T-helper 9 cell (primary cell): ENCODE data around the gene HS3ST4.
"Not testable (repeated sequence)": the region's sequence is repeated elsewhere in the genome, so short reads cannot be mapped to it uniquely, and the experiment has no call there.

Source experiments
- DNase-seq: peaks from one replicate; pipeline ENCODE4 v3.0.0-alpha.2; 2020

Gene HS3ST4

DNA sequence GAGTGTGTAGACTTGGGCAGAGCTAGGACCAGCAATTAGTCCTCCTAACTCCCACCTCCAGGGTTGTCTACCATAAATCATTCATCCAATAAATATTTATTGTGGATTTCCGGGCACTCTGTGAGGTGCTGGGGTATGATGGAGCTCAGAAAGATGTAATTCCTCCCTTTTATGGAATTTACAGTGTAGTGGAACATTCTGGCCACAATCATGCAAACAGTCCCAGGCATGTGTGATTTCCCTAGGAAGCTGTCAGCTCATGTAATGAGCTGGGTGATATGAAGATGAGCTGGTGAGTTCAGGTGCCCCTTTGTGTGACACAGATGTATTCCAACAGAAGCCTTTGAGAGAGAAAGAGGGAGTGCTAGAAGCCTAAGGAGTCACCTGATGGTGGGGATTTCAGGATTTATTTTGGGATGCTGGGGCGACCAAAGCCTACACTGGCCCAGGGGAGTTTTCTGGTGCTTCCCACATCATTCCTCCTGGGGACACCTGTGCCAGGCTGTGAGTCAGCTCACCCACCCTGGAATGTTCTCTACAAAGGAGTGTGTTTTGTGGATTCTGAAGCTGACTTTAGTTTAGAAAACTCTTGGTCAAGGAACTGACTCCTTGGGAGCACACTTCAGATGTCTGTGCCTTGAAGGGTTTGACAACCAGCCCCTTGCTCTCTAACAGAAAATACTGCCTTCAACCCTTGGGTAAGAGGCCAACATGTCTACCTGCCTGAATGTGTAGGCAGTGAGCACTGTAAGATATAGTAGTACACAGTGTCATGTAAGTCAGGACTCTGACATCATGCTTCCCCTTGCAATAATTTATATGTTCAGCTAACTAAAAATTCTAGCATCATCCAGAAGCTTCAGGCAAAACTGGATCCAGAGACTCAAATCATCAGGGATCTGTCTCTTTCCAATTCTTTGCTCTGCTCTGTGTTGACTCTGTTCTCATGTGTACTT, 42.9 kb downstream of the HS3ST4 start:
- no peak for DNase-seq

DNA sequence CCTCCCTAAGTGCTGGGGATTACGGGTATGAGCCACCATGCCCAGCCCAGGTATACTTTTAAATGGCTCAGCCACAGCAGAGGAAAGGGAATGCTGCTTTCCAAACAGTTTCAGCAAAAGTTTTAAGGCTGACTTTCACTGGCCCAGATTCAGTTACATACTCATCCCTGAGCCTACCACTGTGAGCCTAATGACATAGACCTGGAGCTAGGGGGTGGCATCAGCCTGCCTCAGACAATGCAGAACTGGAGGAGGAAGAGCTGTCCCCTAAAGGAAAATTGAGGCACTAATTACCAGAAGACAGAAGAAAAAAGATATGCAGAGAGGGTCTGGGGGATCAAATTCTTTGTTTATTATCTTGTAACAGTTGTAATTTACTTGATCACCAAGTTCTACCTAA, 43.9 kb downstream of the HS3ST4 start:
- no peak for DNase-seq

DNA sequence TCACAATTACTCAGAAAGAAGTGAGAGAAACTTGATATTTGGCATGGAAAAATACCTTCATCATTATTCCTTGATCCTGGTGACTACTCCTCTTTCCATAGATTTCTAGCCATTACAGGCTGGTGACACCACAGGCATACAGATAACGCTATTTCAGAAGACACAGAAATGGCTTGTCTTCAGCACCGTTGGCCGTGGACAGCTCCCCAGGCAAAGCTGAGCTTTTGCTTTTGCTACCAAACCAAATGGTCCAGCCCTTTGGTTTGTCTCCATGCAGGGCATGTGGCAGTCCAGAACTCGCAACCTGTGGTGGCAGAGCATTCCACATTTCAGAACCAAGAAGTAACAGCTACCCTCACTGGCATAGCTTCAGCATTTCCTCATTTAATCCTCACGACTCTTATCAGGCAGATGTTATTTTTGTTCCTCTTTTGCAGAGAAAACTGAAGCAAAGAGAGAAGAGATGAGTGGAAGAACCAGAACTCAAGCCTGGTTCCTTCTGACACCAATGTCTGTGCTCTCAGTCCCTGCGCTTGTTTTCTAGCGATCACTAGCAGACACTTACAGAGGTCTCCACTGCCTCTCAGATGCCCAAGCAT, 55.5 kb downstream of the HS3ST4 start:
- DNase-seq: no peak

DNA sequence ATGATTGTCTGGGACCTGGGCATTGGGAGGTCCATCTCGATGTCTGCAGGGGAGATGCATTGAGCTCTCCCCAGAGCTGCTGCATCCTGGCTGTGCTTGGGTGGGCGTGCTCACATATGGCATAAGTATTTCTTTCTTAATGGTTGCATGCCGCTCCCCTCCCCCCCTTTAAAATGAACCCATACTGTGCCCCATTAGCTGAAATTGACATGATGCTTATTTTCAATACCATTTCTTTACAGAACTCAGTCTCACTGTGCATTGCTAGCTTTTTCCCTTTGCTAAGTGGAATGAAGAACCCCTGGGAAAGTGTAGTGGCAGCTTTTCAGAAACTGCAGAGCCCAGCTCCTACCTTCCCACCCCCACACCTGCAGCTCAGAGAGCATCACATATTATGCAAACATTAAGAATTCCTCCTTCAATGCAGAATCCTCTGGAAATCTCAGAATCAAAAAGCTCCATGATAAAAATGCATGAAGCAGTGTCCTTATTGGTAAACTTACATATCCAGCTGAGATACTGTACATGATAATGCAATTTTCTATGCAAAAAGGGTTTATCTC, 56.4 kb downstream of the HS3ST4 start:
- no peak for DNase-seq

DNA sequence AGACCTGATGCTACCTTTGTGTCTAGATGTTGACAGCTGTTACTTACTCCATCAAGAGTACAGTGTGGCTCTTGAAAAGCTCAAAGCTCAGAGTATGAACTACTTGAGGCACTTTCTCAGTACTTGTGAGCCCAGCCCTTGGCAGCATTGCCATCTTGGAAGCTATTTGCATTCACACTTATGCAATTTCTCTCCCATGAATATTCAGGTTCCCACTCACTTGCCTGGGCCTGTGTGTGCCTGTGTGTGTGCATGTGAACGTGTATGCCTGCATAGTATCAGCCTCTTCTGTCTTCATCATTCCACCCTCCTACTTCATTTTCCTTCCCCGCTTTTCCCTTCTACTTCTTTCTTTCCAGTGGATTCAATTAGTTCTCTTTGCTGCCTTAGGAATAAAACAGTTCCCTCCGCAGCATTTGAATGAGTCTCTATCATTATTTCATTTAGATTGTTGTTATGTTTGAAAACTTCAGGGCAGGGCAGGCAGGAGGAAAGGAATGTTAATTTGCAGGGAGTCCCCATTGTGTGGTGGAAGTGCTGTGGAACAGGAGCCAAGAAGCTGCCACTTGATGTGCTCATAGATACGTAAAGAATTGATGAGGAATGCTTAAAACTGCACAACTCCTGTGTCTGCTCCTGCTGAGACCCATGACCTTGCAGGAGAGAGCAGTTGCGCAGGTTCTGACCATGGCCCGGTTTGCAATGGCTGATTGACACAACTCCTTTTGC, 58.9 kb downstream of the HS3ST4 start:
- no peak for DNase-seq

DNA sequence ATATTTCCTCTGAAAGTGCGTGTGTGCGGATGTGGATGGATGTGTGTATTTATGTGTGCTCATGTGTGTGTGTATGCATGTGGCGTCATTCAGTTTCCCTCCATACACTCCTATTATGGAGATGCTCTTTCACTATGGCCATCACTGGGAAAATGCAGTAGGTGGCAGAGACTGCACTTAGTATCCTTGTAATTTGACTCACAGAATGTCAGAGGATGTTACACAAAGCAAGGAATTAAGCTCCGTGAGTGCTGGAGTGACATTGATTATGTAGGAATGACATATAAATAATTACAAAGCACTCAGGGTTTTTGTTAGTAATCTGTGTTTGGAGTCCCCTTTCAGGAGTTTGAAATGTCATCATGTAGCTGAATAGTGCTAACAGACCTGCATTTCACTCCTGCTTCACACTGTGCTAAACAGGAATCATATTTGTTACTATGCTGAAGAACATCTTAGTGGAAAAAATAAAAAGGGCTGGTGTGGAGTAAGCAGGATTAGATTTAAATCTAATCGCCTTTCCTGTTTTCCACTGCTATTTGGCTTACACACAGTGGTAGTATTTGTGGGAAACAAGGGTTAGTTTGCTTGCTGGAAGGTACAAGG, 59.6 kb downstream of the HS3ST4 start:
- no peak for DNase-seq

DNA sequence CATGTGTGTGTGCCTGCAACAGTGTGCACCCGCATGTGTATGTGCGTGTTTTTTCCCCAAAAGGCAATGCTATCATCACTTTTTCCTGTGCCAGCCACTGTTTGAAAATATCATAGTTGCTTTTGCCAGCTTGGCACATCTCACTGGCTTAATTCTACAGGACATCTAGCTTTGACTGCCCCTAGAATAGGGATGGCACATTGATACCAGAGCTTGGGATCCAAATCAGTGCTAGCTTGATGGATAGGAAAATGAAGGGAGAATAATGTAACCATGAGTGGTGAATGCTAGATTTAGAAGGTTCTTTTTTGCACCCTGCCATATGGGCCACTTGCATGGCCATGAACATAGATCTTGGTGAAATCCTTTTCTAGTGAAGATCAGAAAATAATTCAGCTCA, 72.7 kb downstream of the HS3ST4 start:
- DNase-seq: no peak

DNA sequence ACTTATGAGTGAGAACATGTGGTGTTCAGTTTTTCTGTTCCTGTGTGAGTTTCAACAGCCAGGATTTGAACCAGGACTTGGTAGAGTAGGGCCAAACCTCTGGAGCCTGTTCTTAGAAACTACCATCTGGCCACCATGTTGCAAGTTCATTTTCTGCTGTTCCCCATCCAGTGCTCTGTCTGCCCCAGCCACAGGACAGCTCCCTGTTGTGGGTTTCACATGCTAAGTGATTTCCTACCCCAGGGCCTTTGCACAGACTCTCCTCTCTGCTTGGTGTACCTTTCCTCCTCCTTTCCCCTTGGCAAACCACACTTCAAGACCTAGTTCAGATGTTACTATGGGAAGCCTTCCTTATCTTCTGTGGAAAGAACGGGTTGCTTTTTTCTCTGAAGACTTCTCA, 79.5 kb downstream of the HS3ST4 start:
- DNase-seq: no peak

DNA sequence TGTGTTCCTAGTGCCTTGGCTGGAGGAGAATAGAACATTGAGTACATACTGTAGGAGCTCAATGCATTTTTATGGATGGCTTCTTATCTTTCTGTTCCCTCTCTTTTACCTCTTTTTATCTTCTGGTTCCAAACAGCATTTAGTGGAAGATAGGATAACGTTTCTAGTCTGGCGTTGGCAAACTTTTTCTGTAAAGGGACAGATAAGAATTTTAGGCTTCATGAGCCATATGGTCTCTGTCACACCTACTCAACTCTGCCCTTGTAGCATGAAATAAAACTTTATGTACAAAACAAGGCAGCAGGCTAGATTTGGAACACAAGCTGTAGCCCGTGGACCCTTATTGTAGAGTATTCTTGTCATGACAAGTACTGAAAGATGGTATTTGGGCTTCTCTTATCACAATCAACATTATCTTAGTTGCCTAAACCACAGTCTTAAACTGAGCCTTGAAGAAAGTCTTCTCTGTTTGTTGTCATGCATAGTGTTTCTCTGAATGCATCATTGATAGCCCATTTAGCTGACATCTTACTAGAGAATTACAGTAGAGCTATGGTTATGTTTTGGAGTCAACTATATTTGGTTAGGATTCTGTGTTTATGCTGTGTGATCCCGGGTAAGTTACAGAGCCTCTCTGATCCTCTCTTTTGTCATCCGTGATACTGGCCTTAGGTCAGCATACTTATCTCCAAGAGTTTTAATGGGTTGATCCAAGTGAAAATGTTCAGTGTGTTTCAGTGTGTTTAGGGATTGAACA, 80.2 kb downstream of the HS3ST4 start:
- no peak for DNase-seq

DNA sequence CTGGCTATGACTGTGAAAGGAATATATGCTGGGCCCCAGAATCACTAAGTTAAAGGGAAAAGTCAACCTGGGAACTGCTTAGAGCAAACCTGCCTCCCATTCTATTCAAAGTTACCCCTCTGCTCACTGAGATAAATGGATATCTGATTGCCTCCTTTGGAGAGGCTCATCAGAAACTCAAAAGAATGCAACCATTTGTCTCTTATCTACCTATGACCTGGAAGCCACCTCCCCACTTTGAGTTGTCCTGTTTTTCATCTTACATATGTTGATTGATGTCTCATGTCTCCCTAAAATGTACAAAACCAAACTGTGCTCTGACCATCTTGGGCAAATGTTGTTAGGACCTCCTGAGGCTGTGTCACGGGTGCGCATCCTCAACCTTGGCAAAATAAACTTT, 84.5 kb downstream of the HS3ST4 start:
- not testable (repeated sequence) for DNase-seq

DNA sequence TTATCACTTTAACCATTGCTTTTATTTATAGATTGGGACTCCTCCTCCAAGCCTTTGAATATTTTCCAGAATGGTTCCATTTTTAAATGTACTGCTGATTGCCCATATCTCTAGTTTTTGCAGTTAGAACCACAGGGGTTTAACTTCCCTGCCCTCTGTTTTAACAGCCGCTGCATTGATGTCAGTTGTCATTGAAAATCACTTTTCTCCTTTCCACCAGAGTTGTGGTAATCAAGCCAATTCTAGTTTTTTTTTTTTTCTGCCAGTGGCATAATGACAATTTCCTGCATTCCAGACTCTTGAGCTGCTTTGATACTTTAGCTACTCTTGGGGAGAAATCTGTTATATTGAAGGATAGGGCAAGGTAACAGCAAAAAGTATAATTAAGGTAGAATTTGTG, 91.5 kb downstream of the HS3ST4 start:
- DNase-seq: no peak

DNA sequence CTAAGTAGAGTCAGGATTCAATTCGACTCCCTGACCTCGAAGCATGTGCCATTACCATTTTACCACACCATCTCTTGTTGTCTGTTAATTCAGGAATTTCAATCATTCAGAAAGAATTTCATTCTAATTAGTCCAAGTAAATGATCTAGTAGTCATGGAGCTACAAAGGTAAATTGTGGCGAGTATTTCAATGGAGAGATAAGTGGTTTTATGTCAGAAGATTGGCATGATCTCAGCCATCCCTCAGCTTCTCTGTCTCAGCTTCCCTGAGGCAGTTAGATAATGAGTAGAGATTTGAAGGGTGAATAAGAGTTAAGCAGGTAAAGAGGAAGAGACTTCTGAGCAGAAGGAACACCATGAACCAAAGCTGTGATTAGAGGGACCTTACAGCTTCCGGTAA, 93.6 kb downstream of the HS3ST4 start:
- DNase-seq: no peak

DNA sequence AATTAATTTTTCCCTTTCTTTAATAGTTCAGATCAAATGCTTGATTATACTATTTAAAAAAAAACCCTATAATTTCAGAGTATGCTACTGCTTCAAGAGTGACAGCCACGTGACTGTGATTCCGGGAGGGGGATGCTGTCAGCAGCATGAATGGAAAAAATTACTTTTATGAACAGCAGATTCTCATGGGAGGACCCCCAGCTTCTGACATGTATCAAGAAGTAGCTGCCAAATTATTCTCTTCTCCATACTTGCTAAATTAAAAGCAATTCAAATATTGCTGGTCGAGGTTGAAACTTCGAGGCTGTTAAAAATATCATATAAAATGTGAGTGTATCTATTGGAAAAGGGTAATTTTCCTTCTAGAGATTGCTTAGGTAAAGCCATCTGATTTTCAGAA, 95.0 kb downstream of the HS3ST4 start:
- no peak for DNase-seq

DNA sequence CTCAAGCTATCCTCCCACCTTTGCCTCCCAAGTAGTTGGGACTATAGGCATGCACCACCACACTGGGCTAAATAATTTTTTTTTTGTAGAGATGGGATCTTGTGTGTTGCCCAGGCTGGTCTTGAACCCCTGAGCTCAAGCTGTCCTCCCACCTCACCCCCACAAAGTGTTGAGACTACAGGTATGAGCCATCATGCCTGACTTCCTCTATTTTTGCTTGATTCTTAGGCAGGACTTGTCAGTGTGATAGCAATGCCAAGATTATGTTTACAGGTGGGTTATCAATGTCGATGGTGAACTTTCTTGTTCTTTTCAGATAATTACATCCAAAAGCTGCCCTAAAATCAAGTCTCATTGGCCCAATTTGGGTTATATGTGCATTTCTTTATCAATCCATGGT, 96.9 kb downstream of the HS3ST4 start:
- DNase-seq: no peak

DNA sequence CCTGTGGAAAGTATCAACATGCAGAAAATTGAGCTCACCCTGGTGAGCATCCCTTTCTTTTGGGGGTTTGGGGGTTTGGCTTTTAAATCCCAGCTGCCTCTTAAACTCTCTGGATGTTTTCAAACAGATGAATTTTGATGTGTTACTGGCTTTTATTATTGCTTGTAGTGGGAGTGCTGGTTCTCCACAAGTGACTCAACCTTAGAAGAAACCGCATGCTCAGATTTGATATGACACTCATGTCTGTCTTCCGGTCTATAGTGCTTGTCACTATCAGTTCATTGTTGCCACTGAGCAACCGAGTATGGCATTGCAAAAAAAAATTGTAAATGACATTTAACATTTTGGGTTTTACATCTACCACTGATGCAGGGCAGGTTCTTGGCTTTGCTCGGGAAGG, 104.5 kb downstream of the HS3ST4 start:
- DNase-seq: no peak

DNA sequence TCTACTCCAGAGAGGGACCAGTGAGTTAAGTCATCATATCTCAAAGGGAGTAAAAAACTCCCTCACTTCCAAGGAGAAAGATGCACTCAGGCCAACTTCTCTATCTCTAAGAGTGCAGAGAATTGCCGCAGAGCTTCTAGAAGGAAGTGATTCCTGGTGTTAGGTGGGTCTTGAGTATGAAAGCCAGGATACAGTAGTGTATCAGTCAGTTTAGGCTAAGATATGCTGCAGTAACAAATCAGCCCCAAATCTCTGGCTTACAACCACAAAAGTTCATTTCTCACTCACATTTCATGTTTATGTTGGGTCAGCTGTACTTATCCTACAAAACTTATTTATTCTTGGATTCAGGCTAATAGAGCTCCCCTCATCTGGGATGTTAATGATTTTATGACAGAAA, 106.3 kb downstream of the HS3ST4 start:
- no peak for DNase-seq

DNA sequence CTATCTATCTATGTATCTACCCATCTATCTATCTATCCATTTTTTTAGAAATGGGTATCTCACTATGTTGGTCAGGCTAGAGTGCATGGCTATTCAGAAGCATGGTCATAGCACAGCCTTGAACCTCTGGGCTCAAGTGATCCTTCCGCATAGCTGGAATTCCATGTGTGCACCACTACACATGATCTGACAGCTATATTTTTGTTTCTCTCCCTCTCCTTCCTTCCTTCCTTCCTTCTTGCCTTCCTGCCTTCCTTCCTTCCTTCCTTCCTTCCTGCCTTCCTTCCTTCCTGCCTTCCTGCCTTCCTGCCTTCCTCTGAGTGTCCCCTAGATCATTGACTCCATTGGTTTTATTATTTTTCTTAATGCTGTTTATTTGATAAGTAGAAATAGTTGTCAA, 108.1 kb downstream of the HS3ST4 start:
- no peak for DNase-seq

DNA sequence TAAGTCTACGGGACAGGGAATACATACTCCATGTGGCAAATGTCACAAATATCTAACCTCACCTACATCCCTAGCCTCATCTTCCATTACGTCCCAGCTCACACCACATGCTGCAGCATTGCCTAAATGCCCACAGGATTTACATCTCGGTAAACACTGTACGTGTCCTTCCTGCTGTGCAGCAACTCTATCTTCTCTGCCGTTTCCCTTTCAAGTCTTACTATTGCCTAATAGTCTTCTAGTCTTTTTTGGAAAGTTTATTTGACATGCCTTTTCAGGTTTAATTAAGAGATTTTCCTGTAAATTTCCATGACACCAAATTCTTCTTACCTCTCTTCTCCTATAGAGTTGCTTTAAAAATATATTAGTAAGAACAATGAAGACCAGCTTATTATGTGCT, 120.5 kb downstream of the HS3ST4 start:
- no peak for DNase-seq

DNA sequence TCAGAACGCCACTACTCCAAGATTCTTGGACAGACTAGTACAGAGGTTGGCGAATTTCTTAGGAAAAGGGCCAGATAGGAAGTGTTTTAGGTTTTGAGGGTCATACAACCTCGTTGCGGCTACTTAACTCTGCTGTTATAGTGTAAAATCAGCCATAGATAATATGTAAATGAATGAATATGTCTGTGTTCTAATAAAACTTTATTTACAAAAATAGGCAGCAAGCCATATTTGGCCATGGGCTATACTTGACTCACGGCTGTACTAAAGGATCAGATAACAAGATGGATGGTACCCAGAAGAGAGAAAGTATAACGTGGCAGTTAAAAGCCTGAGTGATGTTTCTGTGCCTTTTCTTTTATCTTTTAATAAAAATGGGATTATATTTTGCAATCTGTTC, 125.5 kb downstream of the HS3ST4 start:
- no peak for DNase-seq

DNA sequence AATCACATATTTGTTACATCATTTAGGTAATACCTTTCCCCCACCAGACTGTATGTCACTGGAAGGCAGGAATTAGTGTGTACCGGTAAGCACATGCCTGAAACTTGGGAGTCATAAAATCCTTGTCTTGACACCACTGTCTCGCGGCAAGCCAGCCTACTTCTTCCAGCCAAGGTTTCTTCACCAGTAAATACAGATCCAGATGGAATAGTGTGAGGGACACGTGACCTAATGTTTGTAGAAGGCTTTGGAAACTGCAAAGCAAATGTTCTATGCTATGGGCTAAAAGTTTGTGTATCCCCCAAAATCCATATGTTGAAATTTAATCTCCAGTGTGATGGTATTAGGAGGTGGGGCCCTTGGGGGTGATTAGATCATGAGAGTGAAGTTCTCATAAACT, 126.1 kb downstream of the HS3ST4 start:
- no peak for DNase-seq

DNA sequence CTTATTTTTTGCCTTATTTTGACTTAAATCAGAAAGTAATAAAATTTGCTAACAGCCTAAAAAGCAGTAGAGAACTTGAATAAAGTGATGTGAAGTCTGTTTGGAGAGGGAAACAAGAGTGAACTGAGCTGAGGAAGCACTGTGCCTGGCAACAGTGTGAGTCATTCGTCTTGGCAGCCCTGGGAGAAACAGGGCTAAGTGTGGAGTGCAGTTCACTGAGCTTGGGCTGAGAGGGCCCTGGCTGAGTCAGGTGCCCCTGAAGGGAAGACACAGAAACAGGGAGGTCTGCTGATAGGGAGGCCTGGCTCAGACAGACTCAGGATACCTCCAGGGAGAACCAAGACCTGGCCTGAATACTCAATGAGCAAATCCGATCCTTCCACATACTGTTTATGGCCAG, 132.1 kb downstream of the HS3ST4 start:
- no peak for DNase-seq

DNA sequence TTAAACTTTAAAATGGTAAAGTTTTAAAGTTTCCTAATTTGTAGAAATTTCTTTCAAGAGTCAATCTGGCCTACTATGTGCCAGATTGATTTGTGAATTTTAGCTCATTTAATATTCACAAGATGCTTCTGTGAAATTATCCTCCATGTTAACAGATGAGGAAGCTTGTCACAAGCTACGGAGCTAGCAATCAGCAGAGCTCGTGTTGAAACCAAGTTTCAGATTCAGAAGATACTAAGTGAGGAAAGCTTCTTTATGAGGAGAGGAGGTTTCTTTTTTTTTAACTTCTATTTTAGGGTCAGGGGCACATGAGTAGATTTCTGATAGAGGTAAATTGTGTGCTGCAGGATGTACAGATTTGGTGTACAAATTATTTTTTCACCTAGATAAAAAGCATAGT, 135.9 kb downstream of the HS3ST4 start:
- no peak for DNase-seq
